ENCODE measurements around the gene SPTLC2.

The SPTLC2 gene

DNA sequence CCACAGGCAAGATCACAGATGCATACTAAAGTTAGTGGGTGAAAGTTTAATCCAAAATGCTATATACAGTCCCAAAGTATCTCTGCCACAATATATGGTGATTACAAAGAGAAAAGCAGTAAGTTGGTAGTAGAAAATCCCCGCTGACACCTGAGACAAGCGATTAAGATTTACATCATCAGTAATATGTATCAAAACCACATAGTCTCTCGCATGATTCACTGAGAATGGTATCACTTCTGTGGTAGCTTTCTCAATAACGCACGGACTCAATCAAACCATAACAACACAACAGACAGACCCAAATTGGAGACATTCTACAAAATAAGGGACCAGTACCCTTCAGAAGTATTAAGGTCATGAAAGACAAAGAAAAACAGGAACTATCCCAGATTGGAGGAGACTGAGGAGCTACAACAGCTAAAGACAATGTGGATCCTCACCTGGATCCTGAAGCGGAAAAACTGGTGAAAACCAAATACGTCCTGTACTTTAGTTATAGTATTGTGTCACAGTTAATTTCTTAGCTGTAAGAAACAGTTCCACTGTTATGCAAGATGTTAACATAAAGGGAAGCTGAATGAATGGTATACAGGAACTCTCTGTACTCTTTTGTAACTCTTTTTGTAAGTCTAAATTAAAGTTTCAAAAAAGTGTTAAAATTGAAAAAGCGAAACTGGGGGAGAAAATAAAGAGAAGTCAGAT is 51.0 kb downstream of the SPTLC2 start:
- no peak overlapping the region for H3K4me3 ChIP-seq (ENCODE audit: low read length, poor library complexity, severe bottlenecking)
- no peaks in the 10 kb centered on the region; the same call in 1 of the 2 replicates for H3F3A ChIP-seq (ENCODE audit: low read depth)
- no peaks in the 10 kb centered on the region for H3K4me1 ChIP-seq (ENCODE audit: insufficient read depth, low read length, poor library complexity, severe bottlenecking)
- H4K20me1 ChIP-seq (ENCODE audit: insufficient read depth, low read length, poor library complexity, severe bottlenecking): no peaks in the 10 kb centered on the region
- no peak overlapping the region for H3K4me2 ChIP-seq (ENCODE audit: low read depth, low read length, poor library complexity, severe bottlenecking)
- H3K27me3 ChIP-seq (ENCODE audit: insufficient read depth, low read length, poor library complexity, severe bottlenecking): no peaks in the 10 kb centered on the region
- H3K36me3 ChIP-seq (ENCODE audit: insufficient read depth, low read length): peaks cover 42% of the 10 kb centered on the region; the same call in 1 of the 2 replicates
- H3K9me3 ChIP-seq (ENCODE audit: insufficient read depth, low read depth, low read length): no peaks in the 10 kb centered on the region
- TF ChIP-seq, protein P1, sequence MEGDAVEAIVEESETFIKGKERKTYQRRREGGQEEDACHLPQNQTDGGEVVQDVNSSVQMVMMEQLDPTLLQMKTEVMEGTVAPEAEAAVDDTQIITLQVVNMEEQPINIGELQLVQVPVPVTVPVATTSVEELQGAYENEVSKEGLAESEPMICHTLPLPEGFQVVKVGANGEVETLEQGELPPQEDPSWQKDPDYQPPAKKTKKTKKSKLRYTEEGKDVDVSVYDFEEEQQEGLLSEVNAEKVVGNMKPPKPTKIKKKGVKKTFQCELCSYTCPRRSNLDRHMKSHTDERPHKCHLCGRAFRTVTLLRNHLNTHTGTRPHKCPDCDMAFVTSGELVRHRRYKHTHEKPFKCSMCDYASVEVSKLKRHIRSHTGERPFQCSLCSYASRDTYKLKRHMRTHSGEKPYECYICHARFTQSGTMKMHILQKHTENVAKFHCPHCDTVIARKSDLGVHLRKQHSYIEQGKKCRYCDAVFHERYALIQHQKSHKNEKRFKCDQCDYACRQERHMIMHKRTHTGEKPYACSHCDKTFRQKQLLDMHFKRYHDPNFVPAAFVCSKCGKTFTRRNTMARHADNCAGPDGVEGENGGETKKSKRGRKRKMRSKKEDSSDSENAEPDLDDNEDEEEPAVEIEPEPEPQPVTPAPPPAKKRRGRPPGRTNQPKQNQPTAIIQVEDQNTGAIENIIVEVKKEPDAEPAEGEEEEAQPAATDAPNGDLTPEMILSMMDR (conservative IDR thresholded peaks at IDR 0.05; ENCODE audit: low read length): no peak
- TF ChIP-seq EZH2phosphoT487 (IDR thresholded peaks at IDR 0.05; ENCODE audit: borderline replicate concordance): no peak
- no peaks in the 10 kb centered on the region for H3K9me2 ChIP-seq (replicated peaks; ENCODE audit: low read depth, low read length)
- no peaks in the 10 kb centered on the region for H3K79me2 ChIP-seq (ENCODE audit: insufficient read depth, low read length)
- no peak overlapping the region for H2AFZ ChIP-seq (ENCODE audit: low read length)
- no peak overlapping the region for H3K9ac ChIP-seq (ENCODE audit: low read depth, low read length, poor library complexity, severe bottlenecking)

DNA sequence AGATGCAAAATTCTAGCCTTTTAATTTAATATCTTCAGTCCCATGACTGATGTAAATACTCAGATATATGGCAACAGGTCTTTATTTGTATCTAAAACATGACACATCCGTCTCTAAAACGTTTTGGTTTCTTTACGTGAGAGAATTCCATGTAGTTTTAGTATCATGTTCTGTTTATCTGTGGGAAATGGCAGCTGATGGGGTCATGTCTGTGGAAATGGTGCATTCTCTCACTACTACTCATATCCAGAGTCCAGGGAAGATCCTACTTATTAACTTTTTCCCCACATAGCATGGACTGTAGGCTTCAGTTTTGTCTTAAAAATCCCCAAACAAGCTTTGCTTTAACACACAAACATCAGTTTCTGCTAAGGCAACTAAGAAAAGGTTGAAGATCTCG is 53.8 kb downstream of the SPTLC2 start:
- TF ChIP-seq, protein P1 (conservative IDR thresholded peaks at IDR 0.05; ENCODE audit: low read length): no peak
- TF ChIP-seq EZH2phosphoT487 (IDR thresholded peaks at IDR 0.05; ENCODE audit: borderline replicate concordance): no peak
- H3K79me2 ChIP-seq (ENCODE audit: insufficient read depth, low read length): no peaks in the 10 kb centered on the region
- no peaks in the 10 kb centered on the region for H3K9me3 ChIP-seq (ENCODE audit: insufficient read depth, low read depth, low read length)
- H3K4me1 ChIP-seq (ENCODE audit: insufficient read depth, low read length, poor library complexity, severe bottlenecking): no peaks in the 10 kb centered on the region
- no peaks in the 10 kb centered on the region for H4K20me1 ChIP-seq (ENCODE audit: insufficient read depth, low read length, poor library complexity, severe bottlenecking)
- peaks cover 50% of the 10 kb centered on the region; the same call in 1 of the 2 replicates for H3K36me3 ChIP-seq (ENCODE audit: insufficient read depth, low read length)
- no peak overlapping the region for H3K4me2 ChIP-seq (ENCODE audit: low read depth, low read length, poor library complexity, severe bottlenecking)
- no peaks in the 10 kb centered on the region; the same call in 1 of the 2 replicates for H3F3A ChIP-seq (ENCODE audit: low read depth)
- no peaks in the 10 kb centered on the region for H3K27me3 ChIP-seq (ENCODE audit: insufficient read depth, low read length, poor library complexity, severe bottlenecking)
- no peak overlapping the region for H3K4me3 ChIP-seq (ENCODE audit: low read length, poor library complexity, severe bottlenecking)
- H3K9ac ChIP-seq (ENCODE audit: low read depth, low read length, poor library complexity, severe bottlenecking): no peak overlapping the region
- no peak overlapping the region for H2AFZ ChIP-seq (ENCODE audit: low read length)
- H3K9me2 ChIP-seq (replicated peaks; ENCODE audit: low read depth, low read length): no peaks in the 10 kb centered on the region

DNA sequence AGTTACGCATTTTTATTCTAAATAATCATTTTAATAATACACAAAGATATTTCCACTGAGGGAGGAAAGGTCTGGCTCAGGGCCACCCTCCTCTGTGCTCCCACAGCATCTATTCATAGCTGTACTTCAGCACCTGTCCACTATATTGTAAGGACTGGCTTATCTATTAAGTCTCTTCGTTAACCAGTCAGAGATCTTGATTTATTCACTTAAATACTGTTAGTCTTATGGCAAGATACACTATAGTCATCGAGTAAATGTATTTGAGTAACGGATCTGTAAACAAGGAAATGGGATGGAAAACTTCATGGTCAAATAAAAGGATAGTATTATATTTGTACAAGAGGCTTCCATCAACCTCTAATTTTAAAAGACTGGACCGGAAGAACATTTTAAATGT is 54.6 kb downstream of the SPTLC2 start:
- Histone ChIP-seq H3K27me3 (ENCODE audit: insufficient read depth, low read length, poor library complexity, severe bottlenecking) (no peaks in the 10 kb centered on the region), H3F3A (ENCODE audit: low read depth) (no peaks in the 10 kb centered on the region), H3K4me3 (ENCODE audit: low read length, poor library complexity, severe bottlenecking) (no peak overlapping the region), H3K36me3 (ENCODE audit: insufficient read depth, low read length) (peaks cover 58% of the 10 kb centered on the region; the same call in 1 of the 2 replicates), H3K9me3 (ENCODE audit: insufficient read depth, low read depth, low read length) (no peaks in the 10 kb centered on the region), H3K9me2 (replicated peaks; ENCODE audit: low read depth, low read length) (no peaks in the 10 kb centered on the region), H3K79me2 (ENCODE audit: insufficient read depth, low read length) (no peaks in the 10 kb centered on the region), H3K4me1 (ENCODE audit: insufficient read depth, low read length, poor library complexity, severe bottlenecking) (no peaks in the 10 kb centered on the region), H2AFZ (ENCODE audit: low read length) (no peak overlapping the region), H3K9ac (ENCODE audit: low read depth, low read length, poor library complexity, severe bottlenecking) (no peak overlapping the region), H4K20me1 (ENCODE audit: insufficient read depth, low read length, poor library complexity, severe bottlenecking) (no peaks in the 10 kb centered on the region), H3K4me2 (ENCODE audit: low read depth, low read length, poor library complexity, severe bottlenecking) (no peak overlapping the region)
- no peak for TF ChIP-seq EZH2phosphoT487 (IDR thresholded peaks at IDR 0.05; ENCODE audit: borderline replicate concordance)
- TF ChIP-seq, protein P1 (conservative IDR thresholded peaks at IDR 0.05; ENCODE audit: low read length): no peak
